ENCODE results near the gene CCDC74A.
"Not testable (repeated sequence)": the region's sequence is repeated elsewhere in the genome, so short reads cannot be mapped to it uniquely, and the experiment has no call there.

Gene CCDC74A

DNA sequence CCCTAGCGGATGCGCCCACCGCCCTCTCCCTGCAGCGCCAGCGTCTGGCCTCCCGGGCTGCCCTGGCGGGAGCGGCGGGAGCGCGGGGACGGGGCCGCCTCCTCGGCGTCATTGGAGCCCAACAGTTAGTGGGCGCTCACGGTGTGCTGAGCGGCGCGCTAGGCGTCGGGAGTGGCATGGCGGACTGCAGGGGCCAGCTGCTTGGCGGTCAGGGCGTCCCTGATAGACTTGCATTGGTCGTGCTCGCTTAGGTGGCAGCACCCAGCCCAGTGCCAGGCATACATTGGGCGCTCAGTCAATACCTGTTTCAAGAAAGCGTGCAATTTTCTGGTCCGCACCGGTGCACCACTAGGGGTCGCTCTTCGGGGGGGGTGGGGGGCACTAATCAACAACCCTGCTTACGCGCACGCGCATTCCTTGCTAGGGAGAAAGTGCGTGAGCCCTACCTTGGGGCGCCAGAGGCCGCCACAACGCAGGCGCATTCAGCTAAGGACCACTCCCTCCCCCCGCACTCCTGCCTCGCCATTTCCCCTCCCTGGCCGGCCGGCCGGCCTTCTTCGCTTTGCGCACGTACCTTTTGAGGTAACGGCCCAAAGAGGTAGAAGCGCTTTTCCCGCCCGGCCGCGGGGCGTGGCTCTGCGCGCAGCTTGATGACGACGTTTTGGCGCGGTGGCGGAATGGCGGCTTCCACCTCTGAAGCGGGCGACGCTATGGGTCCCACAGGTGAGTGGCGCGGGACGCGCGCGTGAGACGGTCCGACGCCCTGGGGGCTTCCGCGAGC, 35.1 kb upstream of the CCDC74A start:
- H3K36me3 Mint-ChIP-seq (ENCODE audit: low read depth), result peaks cover 14% of the 10 kb centered on the region
- no peaks in the 10 kb centered on the region for H3K9me3 Mint-ChIP-seq
- H3K4me1 Mint-ChIP-seq (ENCODE audit: low read depth), result peaks cover 27% of the 10 kb centered on the region

DNA sequence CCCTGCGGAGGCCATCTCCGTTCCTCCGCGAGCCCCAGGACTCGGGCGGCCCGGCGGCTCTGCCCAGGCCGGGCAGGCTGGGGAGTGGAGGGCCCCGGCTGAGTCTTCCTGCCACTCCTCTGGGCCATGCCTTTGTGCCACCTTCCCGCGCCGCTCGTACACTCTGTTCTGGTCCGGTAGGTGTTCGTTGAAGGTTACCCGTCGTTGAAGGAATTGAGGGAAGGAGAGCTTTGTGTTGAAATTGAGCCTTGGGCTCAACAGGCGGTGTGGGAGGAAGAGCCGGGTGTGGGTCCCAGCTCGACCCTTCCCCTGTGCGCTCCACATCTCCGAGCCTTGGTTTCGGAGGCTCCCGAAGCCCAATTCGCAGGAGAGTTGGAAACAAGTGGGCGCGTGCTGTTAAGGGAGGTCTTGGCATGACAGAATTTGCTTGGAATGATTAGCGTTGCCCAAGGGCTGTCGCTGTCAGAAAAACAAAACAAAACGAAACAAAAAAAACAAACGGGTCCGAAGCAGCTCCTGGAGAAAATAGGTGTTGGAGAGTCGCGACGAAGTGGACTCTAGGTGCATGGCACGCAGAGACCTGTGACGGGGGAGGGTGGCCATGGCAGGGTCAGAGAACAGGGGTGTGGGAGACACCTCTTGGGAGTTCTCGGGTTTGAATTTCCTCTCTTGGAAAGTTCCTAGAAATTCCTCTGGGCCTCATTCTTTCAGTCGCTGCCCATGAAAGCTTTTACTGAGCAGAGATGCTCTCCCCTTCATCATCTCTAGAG, 34.3 kb upstream of the CCDC74A start:
- H3K4me1 Mint-ChIP-seq (ENCODE audit: low read depth), result peaks cover 34% of the 10 kb centered on the region
- H3K9me3 Mint-ChIP-seq, result no peaks in the 10 kb centered on the region
- no peaks in the 10 kb centered on the region for H3K27me3 Mint-ChIP-seq
- peaks cover 20% of the 10 kb centered on the region for H3K36me3 Mint-ChIP-seq (ENCODE audit: low read depth)
- H3K4me3 Mint-ChIP-seq, result peak overlapping the region; percentile 97
- peak overlapping the region; percentile 94 for H3K27ac Mint-ChIP-seq

More for the DNA sequence above, 35.1 kb upstream of the CCDC74A start:
- no peaks in the 10 kb centered on the region for H3K27me3 Mint-ChIP-seq
- peak overlapping the region; percentile 97 for H3K4me3 Mint-ChIP-seq
- H3K27ac Mint-ChIP-seq, result peak overlapping the region; percentile 94

DNA sequence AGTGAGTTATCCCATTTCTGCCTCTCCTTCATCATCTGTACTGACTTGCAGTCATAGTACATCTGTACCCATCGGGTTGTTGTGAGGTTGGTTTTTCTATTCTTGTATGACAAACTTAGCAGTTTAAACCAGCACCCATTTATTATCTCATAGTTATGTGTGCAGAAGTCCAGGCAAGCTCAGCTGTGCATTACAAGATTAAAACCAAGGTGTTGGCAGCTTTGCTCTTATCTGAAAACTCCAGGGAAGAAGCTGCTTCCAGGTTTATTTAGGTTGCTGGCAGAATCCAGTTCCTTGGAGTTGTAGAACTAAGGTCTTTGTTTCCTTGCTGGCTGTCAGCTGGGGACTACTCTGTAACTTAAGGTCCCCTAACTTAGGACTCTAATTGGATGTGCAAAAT, 32.2 kb upstream of the CCDC74A start:
- H3K9me3 Mint-ChIP-seq, H3K27ac Mint-ChIP-seq: not testable (repeated sequence)
- peak overlapping the region; percentile 47 for H3K4me3 Mint-ChIP-seq

DNA sequence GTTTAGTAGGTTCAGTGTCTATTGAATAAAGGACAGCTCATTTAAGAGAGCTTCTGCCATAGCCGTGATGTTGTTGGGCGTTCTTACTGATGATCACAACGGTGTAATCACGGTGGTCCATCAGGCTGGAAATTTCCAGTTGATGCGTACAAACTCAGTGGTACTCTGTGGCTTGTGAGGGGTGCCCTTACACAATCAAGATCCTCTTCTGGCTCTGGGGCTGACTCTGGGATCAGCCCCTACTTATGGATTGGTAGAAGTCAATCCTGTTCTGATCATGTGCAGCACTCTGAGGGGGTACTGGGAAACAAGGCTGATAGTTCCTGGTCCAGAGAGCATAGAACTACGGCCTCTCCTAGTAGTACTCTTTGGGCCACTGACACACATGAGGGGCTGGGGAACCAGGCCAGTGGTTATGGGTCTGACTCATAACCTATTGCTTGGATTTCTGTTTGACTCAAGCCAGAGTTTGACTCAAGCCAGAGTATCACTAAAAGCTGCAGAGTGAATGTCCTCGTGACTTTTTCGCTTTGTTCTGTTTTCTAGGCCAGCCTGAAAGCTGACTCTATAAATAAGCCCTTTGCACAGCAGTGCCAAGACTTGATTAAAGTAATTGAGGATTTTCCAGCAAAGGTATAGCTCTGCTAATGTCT, 29.2 kb upstream of the CCDC74A start:
- H3K9me3 Mint-ChIP-seq, H3K27me3 Mint-ChIP-seq: not testable (repeated sequence)
- H3K36me3 Mint-ChIP-seq (ENCODE audit: low read depth), result peaks cover 16% of the 10 kb centered on the region
- peak overlapping the region; percentile 57 for H3K27ac Mint-ChIP-seq
- H3K4me3 Mint-ChIP-seq, result peak overlapping the region; percentile 6
- H3K4me1 Mint-ChIP-seq (ENCODE audit: low read depth), result peaks cover 26% of the 10 kb centered on the region

More for the DNA sequence above, 32.2 kb upstream of the CCDC74A start:
- H3K27me3 Mint-ChIP-seq, result not testable (repeated sequence)
- H3K36me3 Mint-ChIP-seq (ENCODE audit: low read depth), result peaks cover 22% of the 10 kb centered on the region
- peaks cover 31% of the 10 kb centered on the region for H3K4me1 Mint-ChIP-seq (ENCODE audit: low read depth)

DNA sequence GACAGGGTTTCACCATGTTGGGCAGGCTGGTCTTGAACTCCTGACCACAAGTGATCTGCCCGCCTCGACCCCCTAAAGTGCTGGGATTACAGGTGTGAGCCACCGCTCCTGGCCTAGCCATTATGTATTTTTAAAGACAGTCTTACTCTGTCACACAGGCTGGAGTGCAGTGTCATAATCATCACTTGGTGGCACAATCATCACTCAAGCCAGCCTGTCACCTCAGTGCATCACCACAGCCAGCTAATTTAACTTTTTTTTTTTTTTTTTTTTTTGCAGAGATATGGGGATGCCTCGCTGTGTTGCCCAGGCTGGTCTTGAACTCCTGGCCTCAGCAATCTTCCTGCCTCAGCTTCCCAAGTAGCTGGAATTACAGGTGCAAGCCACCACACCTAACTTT, 24.1 kb upstream of the CCDC74A start:
- not testable (repeated sequence) for H3K9me3 Mint-ChIP-seq; H3K4me3 Mint-ChIP-seq; H3K4me1 Mint-ChIP-seq (ENCODE audit: low read depth); H3K27me3 Mint-ChIP-seq
- peaks cover 30% of the 10 kb centered on the region for H3K36me3 Mint-ChIP-seq (ENCODE audit: low read depth)
- H3K27ac Mint-ChIP-seq, result peak overlapping the region; percentile 57

DNA sequence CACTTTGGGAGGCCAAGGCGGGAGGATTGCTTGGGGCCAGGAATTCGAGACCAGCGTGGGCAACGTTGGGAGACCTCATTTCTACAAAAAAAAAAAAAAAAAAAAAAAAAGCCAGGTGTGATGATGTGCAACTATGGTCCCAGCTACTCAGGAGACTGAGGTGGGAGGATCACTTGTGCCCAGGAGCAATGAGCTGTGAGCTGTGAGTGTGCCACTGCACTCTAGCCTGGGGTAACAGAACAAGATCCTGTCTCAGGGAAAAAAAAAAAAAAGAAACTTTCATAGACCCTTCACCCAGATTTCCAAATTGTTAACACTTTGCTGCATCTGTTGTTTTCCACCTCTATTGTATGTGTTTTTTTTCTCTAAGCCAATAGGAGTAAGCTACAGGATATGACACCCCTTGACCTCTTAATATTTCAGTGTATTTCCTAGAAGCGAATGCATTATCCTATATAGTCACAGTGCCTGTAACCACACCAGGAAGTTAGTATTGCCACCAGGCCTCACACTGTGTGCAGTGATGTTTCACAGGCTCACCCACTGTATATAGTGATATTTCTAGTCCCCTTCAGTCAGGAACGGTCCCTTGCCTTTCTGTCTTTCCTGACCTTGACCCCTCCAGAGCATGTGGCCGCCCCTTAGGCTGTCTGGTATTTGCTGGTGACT, 23.5 kb upstream of the CCDC74A start:
- not testable (repeated sequence) for H3K4me3 Mint-ChIP-seq
- H3K36me3 Mint-ChIP-seq (ENCODE audit: low read depth), result peaks cover 31% of the 10 kb centered on the region
- peak overlapping the region; percentile 57 for H3K27ac Mint-ChIP-seq

DNA sequence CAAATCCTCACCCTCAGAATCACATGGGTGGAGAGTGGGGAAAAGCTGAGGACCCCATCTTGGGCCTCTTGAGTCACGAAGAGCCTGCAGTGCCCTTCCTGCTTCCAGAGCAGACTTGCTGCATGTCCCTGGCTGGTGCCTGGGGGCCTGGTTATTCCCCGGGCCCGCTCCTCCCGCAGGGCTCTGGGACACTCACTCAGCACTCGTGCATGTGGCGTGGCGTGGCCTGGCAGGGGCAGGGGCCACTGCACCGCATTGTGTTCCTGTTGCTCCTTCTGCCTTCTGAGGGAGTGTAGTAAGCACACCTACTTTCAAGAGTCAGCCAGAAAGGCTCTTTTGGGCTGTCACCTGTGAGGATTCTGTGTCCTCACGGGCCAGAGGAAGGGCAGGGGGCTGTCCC, 18.1 kb upstream of the CCDC74A start:
- H3K4me3 Mint-ChIP-seq, result no peak overlapping the region
- no peaks in the 10 kb centered on the region for H3K27me3 Mint-ChIP-seq
- no peaks in the 10 kb centered on the region for H3K9me3 Mint-ChIP-seq
- peaks cover 29% of the 10 kb centered on the region for H3K36me3 Mint-ChIP-seq (ENCODE audit: low read depth)
- H3K4me1 Mint-ChIP-seq (ENCODE audit: low read depth), result peaks cover 11% of the 10 kb centered on the region
- H3K27ac Mint-ChIP-seq, result no peak overlapping the region

More for the DNA sequence above, 23.5 kb upstream of the CCDC74A start:
- H3K9me3 Mint-ChIP-seq; H3K27me3 Mint-ChIP-seq; H3K4me1 Mint-ChIP-seq (ENCODE audit: low read depth): not testable (repeated sequence)

DNA sequence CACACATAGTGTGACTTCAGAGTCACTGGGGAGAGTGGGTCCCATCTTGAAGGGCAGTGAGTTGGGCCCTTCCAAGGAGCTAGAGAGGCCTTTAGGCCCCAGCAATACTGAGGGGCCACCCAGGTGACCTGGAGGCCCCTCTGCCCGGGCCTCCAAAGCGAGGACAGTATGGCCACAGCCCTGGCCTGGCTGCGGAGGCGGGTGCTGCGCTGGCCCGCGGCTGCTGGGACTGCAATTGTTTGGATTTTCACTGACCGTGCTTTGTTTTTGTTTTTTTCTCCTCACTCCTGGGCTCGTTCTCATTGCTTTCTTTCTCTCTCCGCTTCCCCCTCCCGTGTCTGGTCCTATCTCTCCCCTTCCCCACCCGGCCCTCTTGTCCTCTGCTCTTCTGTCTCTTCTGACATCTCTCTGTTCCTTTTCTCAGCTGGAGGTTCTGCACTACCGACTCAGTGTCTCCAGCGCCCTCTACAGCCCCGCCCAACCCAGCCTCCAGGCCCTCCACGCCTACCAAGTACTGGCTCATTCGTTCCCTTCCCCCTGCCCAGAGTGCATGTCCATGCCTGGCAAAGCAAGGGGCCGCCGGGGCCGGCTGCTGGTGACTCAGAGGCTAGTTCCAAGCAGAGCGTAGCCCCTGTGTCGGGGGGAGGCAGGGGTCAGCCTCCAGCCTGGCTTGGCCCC, 16.3 kb upstream of the CCDC74A start:
- peaks cover 11% of the 10 kb centered on the region for H3K4me1 Mint-ChIP-seq (ENCODE audit: low read depth)
- H3K36me3 Mint-ChIP-seq (ENCODE audit: low read depth), result peaks cover 22% of the 10 kb centered on the region
- H3K27ac Mint-ChIP-seq, H3K4me3 Mint-ChIP-seq, H3K9me3 Mint-ChIP-seq, H3K27me3 Mint-ChIP-seq: not testable (repeated sequence)

DNA sequence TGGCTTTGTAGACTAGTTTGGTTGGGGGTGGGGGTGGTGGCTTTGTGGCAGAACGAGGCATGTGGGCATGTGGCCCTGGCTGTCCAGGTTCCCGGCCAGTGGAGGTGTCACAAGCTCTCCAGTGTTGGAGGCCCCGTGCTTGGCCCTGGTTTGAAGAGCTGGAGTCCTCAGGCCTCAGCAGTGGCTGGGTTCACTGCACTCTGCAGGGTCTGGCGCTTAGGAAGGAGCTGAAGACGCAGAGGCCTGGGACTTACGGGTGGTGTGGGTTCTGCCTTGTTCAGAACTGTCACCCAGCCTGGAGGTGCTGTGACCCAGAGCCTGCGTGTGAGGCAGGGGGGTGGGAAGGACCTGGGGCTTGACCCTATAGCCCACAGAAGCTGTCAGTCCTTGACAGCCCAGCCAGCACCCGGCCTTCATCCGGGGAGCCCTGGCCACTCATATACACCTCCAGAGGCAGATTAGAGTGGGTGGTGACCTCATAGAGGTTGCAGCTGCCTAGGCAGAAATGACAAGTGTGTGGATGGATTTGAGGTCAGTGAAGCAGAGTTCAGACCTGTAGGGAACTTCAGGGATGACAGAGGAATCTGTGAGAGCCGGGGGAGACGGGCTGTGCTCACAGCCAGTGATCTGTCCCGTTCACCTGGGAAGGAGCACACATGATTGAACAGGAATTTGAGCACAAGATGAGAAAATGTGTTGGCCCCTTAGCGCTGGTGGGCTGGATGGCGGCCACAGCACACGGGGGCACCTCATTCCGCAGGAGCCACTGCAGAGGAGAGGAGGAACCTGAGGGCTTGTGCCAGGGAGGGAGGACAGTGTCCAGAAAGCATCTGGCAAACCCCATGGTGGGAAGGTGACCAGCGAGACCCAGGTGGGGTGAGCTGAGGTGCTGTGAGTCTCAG, 15.5 kb upstream of the CCDC74A start:
- H3K9me3 Mint-ChIP-seq, H3K4me3 Mint-ChIP-seq, H3K27me3 Mint-ChIP-seq, H3K27ac Mint-ChIP-seq: not testable (repeated sequence)
- peaks cover 11% of the 10 kb centered on the region for H3K4me1 Mint-ChIP-seq (ENCODE audit: low read depth)
- H3K36me3 Mint-ChIP-seq (ENCODE audit: low read depth), result peaks cover 24% of the 10 kb centered on the region

DNA sequence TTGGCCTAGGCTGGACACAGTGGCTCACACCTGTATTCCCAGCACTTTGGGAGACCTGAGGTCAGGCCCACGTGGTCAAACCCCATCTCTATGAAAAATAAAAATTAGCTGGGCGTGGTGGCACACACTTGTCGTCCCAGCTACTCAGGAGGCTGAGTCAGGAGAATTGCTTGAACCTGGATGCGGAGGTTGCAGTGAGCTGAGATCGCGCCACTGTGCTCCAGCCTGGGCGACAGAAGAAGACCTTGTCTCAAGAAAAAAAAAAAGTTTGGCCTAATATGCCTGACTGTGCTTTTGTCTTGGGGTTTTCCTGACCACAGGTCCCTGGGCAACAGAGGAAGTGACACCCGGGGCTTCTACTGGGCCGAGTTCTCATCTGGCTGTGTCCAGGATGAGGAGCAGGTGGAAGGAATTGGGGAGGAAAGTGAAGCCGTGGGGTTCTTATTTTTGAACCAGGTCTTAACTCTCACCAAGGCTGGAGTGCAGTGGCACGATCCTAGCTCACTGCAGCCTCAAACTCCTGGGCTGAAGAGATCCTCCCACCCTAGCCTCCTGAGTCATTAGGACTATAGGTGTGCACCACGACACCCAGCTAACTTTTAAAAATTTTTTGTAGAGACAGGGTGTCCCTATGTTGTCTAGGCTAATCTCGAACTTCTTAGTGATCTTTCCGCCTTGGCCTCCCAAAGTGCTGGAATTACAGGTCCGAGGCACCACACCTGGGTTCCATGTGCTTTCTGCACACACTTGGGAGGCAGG, 13.1 kb upstream of the CCDC74A start:
- not testable (repeated sequence) for H3K27me3 Mint-ChIP-seq, H3K9me3 Mint-ChIP-seq, H3K4me3 Mint-ChIP-seq, H3K27ac Mint-ChIP-seq
- Mint-ChIP-seq H3K4me1 (ENCODE audit: low read depth) (peaks cover 11% of the 10 kb centered on the region), H3K36me3 (ENCODE audit: low read depth) (peaks cover 17% of the 10 kb centered on the region)

DNA sequence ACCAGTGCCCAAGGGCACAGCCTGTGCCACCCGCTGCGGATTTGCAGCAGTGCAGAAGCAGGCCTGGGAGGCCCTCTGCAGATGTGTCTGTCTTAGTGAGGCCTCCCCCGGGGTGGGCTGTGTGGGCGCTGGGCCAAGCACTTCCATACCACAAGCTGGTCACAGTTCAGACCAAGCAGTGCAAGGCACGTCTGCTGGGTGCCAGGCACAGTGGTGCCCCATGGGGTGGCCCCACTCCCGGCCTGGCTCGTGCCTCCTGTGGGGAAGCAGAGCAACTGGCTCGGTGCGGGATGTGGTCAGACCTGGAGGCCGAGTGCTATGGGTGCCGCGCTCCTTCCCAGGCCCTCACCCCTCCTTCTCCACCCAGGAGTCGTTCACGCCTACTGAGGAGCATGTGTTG, 12.5 kb upstream of the CCDC74A start:
- not testable (repeated sequence) for H3K4me3 Mint-ChIP-seq, H3K27me3 Mint-ChIP-seq, H3K27ac Mint-ChIP-seq, H3K9me3 Mint-ChIP-seq
- Mint-ChIP-seq H3K4me1 (ENCODE audit: low read depth) (peaks cover 11% of the 10 kb centered on the region), H3K36me3 (ENCODE audit: low read depth) (peaks cover 12% of the 10 kb centered on the region)

DNA sequence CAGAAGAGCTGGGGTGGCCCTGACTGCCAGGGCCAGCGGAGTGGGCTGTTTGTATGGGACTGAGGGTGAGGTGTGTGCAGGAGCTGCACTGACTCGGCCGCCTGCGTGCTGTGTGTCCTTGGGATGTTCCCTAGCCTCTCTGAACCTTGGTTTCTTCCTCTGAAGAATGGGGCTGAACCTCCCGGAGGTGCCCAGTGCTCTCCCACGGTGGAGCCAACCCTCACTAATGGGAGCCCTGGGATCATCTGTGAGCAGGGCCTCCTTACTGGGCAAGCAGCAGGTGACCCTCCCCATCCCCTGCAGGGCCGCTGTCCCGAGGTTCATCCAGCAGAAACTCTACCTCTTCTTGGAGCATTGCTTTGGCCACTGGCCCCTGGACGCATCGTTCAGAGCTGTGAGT, 11.7 kb upstream of the CCDC74A start:
- Mint-ChIP-seq H3K9me3 (no peaks in the 10 kb centered on the region), H3K27me3 (no peaks in the 10 kb centered on the region), H3K36me3 (ENCODE audit: low read depth) (peaks cover 12% of the 10 kb centered on the region), H3K27ac (no peak overlapping the region), H3K4me3 (no peak overlapping the region), H3K4me1 (ENCODE audit: low read depth) (peaks cover 11% of the 10 kb centered on the region)

DNA sequence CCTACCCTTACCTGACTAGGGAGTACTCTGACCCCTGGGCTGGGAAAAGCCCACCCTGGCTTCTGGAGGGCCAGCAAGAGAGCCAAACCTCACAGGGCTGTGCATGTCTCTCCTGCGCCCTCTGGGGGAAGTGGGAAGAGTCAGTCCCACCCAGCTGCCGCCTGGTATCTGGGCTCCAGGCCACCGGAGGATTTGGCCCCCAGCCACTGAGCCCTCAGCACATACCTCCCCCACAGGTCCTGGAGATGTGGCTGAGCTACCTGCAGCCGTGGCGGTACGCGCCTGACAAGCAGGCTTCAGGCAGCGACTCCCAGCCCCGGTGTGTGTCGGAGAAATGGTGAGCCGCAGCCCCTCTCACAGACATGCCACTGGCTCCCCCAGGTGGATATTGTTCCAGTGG, 11.1 kb upstream of the CCDC74A start:
- peaks cover 13% of the 10 kb centered on the region for H3K36me3 Mint-ChIP-seq (ENCODE audit: low read depth)
- not testable (repeated sequence) for H3K27me3 Mint-ChIP-seq, H3K9me3 Mint-ChIP-seq, H3K27ac Mint-ChIP-seq, H3K4me3 Mint-ChIP-seq
- peaks cover 11% of the 10 kb centered on the region for H3K4me1 Mint-ChIP-seq (ENCODE audit: low read depth)

Measured in stimulated activated naive CD8-positive, alpha-beta T cell treated with anti-CD3 and anti-CD28 coated beads, Interleukin-15, Interleukin-2, amounts not matched to agents 100 ng/mL and 50 ng/mL, for 24 hours (primary cell).